KMS-11 (cell line): ENCODE measurements around the gene LRP6.

ENCODE experiments used
- H2AFZ ChIP-seq: fragments of 200-600 bp; sonication (generic); 2 replicates; pipeline ENCODE4 v1.6.1; 2016; ENCODE audit warnings: antibody characterized with exemption, mixed run types, low read depth
- H3K27ac ChIP-seq: fragments of 200-600 bp; sonication (generic); 2 replicates; pipeline ENCODE4 v1.6.1; 2016; ENCODE audit warnings: mild to moderate bottlenecking, mixed run types
- H3K27me3 ChIP-seq: fragments of 200-600 bp; sonication (generic); 2 replicates; pipeline ENCODE4 v1.6.1; 2017; ENCODE audit warnings: mild to moderate bottlenecking, low read depth, mixed run types, moderate library complexity; ENCODE audit not compliant: insufficient read depth
- H3K36me3 ChIP-seq: fragments of 200-600 bp; sonication (generic); 2 replicates; pipeline ENCODE4 v1.6.1; 2017; ENCODE audit warnings: mild to moderate bottlenecking, mixed run types; ENCODE audit not compliant: insufficient read depth
- H3K4me1 ChIP-seq: fragments of 200-600 bp; sonication (generic); 2 replicates; pipeline ENCODE4 v1.6.1; 2016; ENCODE audit warnings: mild to moderate bottlenecking, low read depth, mixed run types; ENCODE audit not compliant: poor library complexity, severe bottlenecking
- H3K4me2 ChIP-seq: fragments of 200-600 bp; sonication (generic); 2 replicates; pipeline ENCODE4 v1.7.0; 2016; ENCODE audit warnings: mild to moderate bottlenecking, mixed run types
- H3K4me3 ChIP-seq: fragments of 200-600 bp; sonication (generic); IDR thresholded peaks from 2 replicates; pipeline ENCODE4 v1.6.1; 2017; ENCODE audit warnings: low read depth, low read length, mixed read lengths; ENCODE audit not compliant: insufficient read depth
- H3K79me2 ChIP-seq: fragments of 200-600 bp; sonication (generic); 2 replicates; pipeline ENCODE4 v1.6.1; 2016; ENCODE audit warnings: low read depth, mixed run types; ENCODE audit not compliant: insufficient read depth
- H3K9ac ChIP-seq: fragments of 200-600 bp; sonication (generic); 2 replicates; pipeline ENCODE4 v1.6.1; 2016; ENCODE audit warnings: mild to moderate bottlenecking, mixed run types
- H4K20me1 ChIP-seq: fragments of 200-600 bp; sonication (generic); 2 replicates; pipeline ENCODE4 v1.6.1; 2016; ENCODE audit warnings: mild to moderate bottlenecking, mixed run types; ENCODE audit not compliant: insufficient read depth
- TF ChIP-seq, protein P1 (sequence below): fragments of 200-600 bp; sonication (generic); conservative IDR thresholded peaks from 2 replicates; pipeline ENCODE4 v1.6.1; 2017; ENCODE audit warnings: low read depth, mild to moderate bottlenecking, antibody characterized with exemption, low read length, moderate library complexity, mixed read lengths

The LRP6 gene

GRCh38 chr12:12159988-12160387 lies 106.9 kb downstream of the LRP6 start:
- no peak overlapping the region for H3K4me2 ChIP-seq
- H3K9ac ChIP-seq: no peak overlapping the region
- H3K79me2 ChIP-seq: no peaks in the 10 kb centered on the region
- no peak overlapping the region for H2AFZ ChIP-seq
- TF ChIP-seq, protein P1, sequence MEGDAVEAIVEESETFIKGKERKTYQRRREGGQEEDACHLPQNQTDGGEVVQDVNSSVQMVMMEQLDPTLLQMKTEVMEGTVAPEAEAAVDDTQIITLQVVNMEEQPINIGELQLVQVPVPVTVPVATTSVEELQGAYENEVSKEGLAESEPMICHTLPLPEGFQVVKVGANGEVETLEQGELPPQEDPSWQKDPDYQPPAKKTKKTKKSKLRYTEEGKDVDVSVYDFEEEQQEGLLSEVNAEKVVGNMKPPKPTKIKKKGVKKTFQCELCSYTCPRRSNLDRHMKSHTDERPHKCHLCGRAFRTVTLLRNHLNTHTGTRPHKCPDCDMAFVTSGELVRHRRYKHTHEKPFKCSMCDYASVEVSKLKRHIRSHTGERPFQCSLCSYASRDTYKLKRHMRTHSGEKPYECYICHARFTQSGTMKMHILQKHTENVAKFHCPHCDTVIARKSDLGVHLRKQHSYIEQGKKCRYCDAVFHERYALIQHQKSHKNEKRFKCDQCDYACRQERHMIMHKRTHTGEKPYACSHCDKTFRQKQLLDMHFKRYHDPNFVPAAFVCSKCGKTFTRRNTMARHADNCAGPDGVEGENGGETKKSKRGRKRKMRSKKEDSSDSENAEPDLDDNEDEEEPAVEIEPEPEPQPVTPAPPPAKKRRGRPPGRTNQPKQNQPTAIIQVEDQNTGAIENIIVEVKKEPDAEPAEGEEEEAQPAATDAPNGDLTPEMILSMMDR: no peak
- no peaks in the 10 kb centered on the region for H3K36me3 ChIP-seq
- no peaks in the 10 kb centered on the region for H3K27me3 ChIP-seq
- no peak overlapping the region for H3K27ac ChIP-seq
- H3K4me3 ChIP-seq: no peak overlapping the region
- H4K20me1 ChIP-seq: no peaks in the 10 kb centered on the region
- H3K4me1 ChIP-seq: no peaks in the 10 kb centered on the region

- no peak overlapping the region for H3K9ac ChIP-seq
- no peaks in the 10 kb centered on the region for H3K79me2 ChIP-seq
- no peaks in the 10 kb centered on the region for H3K27me3 ChIP-seq
- H3K36me3 ChIP-seq: no peaks in the 10 kb centered on the region
- H3K4me3 ChIP-seq: no peak overlapping the region
- no peaks in the 10 kb centered on the region for H3K4me1 ChIP-seq
- no peak overlapping the region for H2AFZ ChIP-seq
- no peaks in the 10 kb centered on the region for H4K20me1 ChIP-seq
- H3K4me2 ChIP-seq: no peak overlapping the region
- H3K27ac ChIP-seq: no peak overlapping the region
- TF ChIP-seq, protein P1: no peak
Observed at GRCh38 chr12:12158858-12159257, 108.0 kb downstream of the LRP6 start.

DNA sequence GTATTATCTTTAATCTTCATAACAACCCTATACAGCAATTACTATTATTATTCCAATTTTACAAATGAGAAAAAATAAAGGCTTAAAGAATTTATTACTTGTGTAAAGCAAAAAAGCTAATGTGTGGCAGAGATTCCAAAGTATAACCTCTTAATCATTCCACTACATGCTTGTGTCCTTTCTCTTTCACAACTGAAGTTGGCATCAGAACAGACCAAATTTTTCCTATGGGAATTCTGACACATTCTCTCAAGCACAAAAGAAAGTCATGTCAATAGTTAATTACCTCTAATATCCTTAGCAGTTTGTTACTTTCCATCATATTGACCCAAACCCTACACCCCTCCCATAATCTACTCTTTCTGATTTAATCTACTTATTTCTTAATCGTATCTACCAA lies 109.4 kb downstream of the LRP6 start:
- Histone ChIP-seq H3K4me1 (no peaks in the 10 kb centered on the region), H3K4me2 (no peak overlapping the region), H2AFZ (no peak overlapping the region), H3K27ac (no peak overlapping the region), H4K20me1 (no peaks in the 10 kb centered on the region), H3K4me3 (no peak overlapping the region), H3K27me3 (no peaks in the 10 kb centered on the region), H3K9ac (no peak overlapping the region), H3K79me2 (no peaks in the 10 kb centered on the region), H3K36me3 (no peaks in the 10 kb centered on the region)
- TF ChIP-seq, protein P1: no peak

DNA sequence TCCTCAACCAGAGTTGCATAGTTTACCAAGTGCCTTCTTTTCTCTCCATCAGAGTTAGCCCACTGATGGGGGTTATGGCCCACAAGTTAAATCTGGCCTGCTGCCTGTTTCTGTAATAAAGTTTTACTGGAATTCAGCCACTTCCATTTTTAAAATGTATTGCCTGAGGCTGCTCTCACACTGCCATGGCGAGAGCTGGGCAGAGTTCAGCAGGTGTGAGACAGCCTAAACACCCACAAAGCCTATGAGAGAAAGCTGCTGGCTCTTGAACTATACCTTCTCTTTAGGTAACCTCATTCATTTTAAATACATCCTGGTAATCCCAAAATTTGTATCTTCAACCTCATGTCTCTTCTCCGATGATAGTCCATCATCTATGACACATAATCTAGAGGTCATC lies 110.0 kb downstream of the LRP6 start:
- no peaks in the 10 kb centered on the region for H4K20me1 ChIP-seq
- H2AFZ ChIP-seq: no peak overlapping the region
- H3K4me3 ChIP-seq: no peak overlapping the region
- no peak overlapping the region for H3K4me2 ChIP-seq
- no peaks in the 10 kb centered on the region for H3K4me1 ChIP-seq
- no peak overlapping the region for H3K27ac ChIP-seq
- TF ChIP-seq, protein P1: no peak
- no peaks in the 10 kb centered on the region for H3K79me2 ChIP-seq
- H3K9ac ChIP-seq: no peak overlapping the region
- no peaks in the 10 kb centered on the region for H3K36me3 ChIP-seq
- H3K27me3 ChIP-seq: no peaks in the 10 kb centered on the region

GRCh38 chr12:12156116-12156515 lies 110.7 kb downstream of the LRP6 start:
- Histone ChIP-seq H3K4me3 (no peak overlapping the region), H3K36me3 (no peaks in the 10 kb centered on the region), H3K9ac (no peak overlapping the region), H3K27me3 (no peaks in the 10 kb centered on the region), H3K27ac (no peak overlapping the region), H3K79me2 (no peaks in the 10 kb centered on the region), H3K4me2 (no peak overlapping the region), H4K20me1 (no peaks in the 10 kb centered on the region), H2AFZ (no peak overlapping the region), H3K4me1 (no peaks in the 10 kb centered on the region)
- TF ChIP-seq, protein P1: no peak
